WERI-Rb-1 (cell line): Measurements from ENCODE around the gene OVCA2.

Source experiments
- DNase-seq: peaks from one replicate; pipeline ENCODE4 v3.0.0-alpha.2; 2020
- H3K27ac ChIP-seq: fragments of 250-450 bp; sonication (Bioruptor Pico); 2 replicates; pipeline ENCODE4 v1.5.1; 2020; ENCODE audit warnings: mild to moderate bottlenecking, moderate library complexity
- H3K27me3 ChIP-seq: fragments of 250-450 bp; sonication (Bioruptor Pico); 2 replicates; pipeline ENCODE4 v1.5.1; 2021; ENCODE audit warnings: mild to moderate bottlenecking, low read depth, moderate library complexity; ENCODE audit not compliant: insufficient read depth, severe bottlenecking
- H3K36me3 ChIP-seq: fragments of 250-450 bp; sonication (Bioruptor Pico); 2 replicates; pipeline ENCODE4 v1.5.1; 2020; ENCODE audit warnings: mild to moderate bottlenecking, moderate library complexity
- H3K4me3 ChIP-seq: 2 replicates; pipeline ENCODE4 v1.5.1; 2011; ENCODE audit warnings: low read depth, mild to moderate bottlenecking, control low read depth, low read length
- H3K9me3 ChIP-seq: fragments of 250-450 bp; sonication (Bioruptor Pico); 2 replicates; pipeline ENCODE4 v1.5.1; 2021; ENCODE audit warnings: mild to moderate bottlenecking, moderate library complexity; ENCODE audit not compliant: severe bottlenecking
- TF ChIP-seq, protein P1 (sequence below): IDR thresholded peaks from 2 replicates; pipeline ENCODE4 v1.5.1; 2011; ENCODE audit warnings: low read depth, mild to moderate bottlenecking, control low read depth, inconsistent platforms, low read length

OVCA2 gene

DNA sequence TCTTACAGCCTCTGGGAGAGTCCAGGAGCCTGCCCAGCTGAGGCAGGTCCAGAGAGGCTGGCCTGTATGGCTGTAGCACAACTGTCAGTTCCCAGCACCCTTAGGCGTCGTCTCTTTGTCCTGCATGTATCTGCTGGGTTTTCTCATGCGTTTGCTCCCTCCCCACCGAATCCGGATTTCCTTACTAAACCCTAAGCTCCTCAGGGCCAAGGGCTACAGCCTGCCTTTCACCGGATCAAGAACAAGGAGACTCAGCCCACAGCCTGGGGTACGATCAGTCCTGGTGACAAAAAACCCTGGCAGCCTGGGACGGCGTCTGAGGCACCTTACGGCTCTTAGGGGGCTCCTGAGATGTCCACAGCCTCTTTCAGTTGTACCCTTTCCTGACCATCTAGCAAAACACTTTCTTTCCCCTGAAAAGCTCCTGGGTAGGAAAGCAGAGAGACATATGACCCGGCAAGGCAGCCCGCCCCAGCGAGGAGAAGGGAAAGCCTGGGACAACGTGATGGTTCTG, 25.3 kb downstream of the OVCA2 start:
- peak overlapping the region; percentile 94 for H3K27ac ChIP-seq
- TF ChIP-seq, protein P1, sequence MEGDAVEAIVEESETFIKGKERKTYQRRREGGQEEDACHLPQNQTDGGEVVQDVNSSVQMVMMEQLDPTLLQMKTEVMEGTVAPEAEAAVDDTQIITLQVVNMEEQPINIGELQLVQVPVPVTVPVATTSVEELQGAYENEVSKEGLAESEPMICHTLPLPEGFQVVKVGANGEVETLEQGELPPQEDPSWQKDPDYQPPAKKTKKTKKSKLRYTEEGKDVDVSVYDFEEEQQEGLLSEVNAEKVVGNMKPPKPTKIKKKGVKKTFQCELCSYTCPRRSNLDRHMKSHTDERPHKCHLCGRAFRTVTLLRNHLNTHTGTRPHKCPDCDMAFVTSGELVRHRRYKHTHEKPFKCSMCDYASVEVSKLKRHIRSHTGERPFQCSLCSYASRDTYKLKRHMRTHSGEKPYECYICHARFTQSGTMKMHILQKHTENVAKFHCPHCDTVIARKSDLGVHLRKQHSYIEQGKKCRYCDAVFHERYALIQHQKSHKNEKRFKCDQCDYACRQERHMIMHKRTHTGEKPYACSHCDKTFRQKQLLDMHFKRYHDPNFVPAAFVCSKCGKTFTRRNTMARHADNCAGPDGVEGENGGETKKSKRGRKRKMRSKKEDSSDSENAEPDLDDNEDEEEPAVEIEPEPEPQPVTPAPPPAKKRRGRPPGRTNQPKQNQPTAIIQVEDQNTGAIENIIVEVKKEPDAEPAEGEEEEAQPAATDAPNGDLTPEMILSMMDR, result no peak

DNA sequence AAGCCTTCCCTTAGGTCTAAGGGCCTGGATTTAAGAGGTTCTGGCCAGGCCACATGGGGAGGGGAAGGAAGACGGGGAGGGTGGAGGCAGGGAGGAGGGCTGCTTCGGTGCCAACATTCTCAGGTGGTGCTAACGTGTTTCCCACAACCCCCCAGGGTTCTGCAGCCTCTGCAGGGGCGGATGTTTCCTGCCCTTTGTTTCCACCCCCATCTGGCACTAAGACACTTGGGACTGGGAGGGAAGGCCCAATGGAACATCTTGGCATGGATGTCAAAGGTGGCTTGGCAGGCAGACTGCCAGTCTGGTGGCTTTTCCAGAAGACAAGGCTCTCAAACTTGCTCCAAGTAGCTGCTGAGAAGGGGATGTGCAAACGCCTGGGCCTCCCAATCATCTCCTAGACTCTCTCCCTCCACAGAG, 25.8 kb downstream of the OVCA2 start:
- Histone ChIP-seq H3K9me3 (no peaks in the 10 kb centered on the region), H3K27ac (peak overlapping the region; percentile 94), H3K36me3 (peaks cover 51% of the 10 kb centered on the region), H3K4me3 (no peak overlapping the region), H3K27me3 (no peaks in the 10 kb centered on the region)
- TF ChIP-seq, protein P1, result no peak
- DNase-seq, result no peak

More for the DNA sequence above, 25.3 kb downstream of the OVCA2 start:
- no peaks in the 10 kb centered on the region for H3K9me3 ChIP-seq
- peaks cover 51% of the 10 kb centered on the region for H3K36me3 ChIP-seq
- peak; percentile 84 for DNase-seq
- no peak overlapping the region for H3K4me3 ChIP-seq
- no peaks in the 10 kb centered on the region for H3K27me3 ChIP-seq

DNA sequence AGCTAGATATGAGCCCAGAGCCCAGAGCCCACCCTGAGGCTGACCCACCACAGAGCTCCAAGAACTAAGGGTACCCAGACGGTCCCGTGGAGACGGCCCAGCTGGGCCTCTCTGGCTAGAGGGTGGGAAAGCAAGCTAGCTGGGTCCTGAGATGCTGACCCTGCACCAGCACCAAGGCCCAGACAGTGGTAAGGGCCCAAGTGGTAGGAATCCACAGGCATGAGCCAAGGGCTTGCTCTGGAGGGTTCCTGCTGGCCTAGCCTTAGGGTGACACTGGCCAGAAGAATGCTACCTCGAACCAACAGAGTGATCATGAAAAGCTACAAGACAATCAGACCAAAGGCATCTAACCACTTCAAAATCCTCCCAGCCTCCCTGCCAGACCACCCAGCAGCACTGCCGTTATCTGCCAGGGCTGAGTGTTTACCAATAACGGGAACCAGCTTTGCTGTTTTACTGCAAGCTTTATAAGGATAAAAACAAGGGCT, 26.3 kb downstream of the OVCA2 start:
- H3K27me3 ChIP-seq, result no peaks in the 10 kb centered on the region
- peak overlapping the region; percentile 94 for H3K27ac ChIP-seq
- DNase-seq, result no peak
- TF ChIP-seq, protein P1, result no peak
- peaks cover 48% of the 10 kb centered on the region for H3K36me3 ChIP-seq
- no peak overlapping the region for H3K4me3 ChIP-seq
- H3K9me3 ChIP-seq, result no peaks in the 10 kb centered on the region

DNA sequence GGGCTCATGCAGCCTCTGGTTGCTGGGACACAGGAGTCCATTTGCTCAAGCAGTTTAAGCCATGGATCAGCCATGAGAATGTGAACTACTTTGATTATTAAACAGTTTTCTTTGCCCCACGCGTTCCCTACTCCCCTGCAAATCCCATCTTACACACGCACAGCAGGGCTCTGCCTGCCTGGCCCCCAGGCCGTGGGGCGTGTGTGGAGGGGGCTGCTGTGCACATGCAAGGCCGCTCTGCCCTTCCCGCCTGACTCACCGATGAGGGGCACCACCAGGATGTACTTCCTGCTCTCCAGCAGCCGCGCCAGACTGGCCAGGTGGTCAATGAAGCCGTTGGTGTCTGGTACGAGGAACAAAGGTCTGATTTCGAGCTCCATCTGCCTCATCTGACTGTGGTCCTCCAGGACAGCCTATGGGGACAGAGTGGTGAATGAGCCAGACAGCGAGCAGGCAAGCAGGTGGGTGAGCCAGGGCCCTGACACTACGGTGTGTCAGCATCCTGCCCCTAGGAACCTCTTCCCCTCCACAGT, 26.8 kb downstream of the OVCA2 start:
- DNase-seq, result peak; percentile 90
- Histone ChIP-seq H3K27me3 (no peaks in the 10 kb centered on the region), H3K9me3 (no peaks in the 10 kb centered on the region), H3K27ac (peak overlapping the region; percentile 94), H3K4me3 (no peak overlapping the region), H3K36me3 (peaks cover 43% of the 10 kb centered on the region)
- TF ChIP-seq, protein P1, result no peak

DNA sequence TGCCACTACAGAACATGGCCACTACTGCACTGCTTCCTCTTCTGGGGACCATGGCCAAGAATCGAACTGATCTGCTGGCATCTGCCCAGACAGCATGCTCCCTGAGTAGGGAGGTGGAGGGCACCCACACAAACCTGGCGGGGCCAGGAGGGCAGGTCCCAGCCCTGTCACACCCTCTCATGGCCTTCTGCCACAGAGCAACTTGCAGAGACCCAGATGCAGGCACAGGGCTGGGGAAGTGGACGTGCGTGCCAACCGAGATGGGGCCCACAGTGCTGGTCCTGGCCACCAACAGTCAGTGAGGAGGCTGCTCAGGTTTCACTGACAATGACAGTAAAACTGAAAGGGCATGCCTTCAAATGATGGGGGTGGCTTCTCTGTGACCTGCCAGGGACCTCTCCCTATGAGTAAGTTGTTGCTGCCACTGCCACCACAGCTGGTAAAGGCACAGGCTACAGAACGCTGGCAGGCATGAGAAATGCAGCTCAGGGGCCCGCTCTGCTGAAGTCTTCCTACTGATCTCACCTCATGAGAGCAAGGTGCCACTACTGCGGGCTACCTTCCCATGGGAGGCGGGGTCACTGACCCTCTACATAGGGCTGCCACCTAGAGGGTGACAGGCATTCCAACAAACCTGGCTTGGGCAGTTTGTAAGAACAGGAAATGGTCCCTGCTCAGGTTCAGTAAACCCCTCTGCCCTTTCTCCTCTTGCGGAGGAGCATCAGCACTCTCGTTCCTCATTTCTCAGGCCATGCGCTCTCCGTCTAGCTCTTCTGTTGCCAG, 28.6 kb downstream of the OVCA2 start:
- Histone ChIP-seq H3K27me3 (no peaks in the 10 kb centered on the region), H3K4me3 (no peak overlapping the region), H3K9me3 (no peaks in the 10 kb centered on the region), H3K27ac (peak overlapping the region; percentile 94), H3K36me3 (peaks cover 31% of the 10 kb centered on the region)
- DNase-seq, result no peak
- TF ChIP-seq, protein P1, result peak; percentile 47
